Measurements from ENCODE around the gene LHPP. TPM values are rescaled to one million over a fixed set of nuclear protein-coding genes. Genes with fewer than 3 reads are reported as not detected.

The LHPP gene
- total and polyA plus RNA-seq, 2 experiments from 2014 or later, result 27.4 to 40.2 TPM

DNA sequence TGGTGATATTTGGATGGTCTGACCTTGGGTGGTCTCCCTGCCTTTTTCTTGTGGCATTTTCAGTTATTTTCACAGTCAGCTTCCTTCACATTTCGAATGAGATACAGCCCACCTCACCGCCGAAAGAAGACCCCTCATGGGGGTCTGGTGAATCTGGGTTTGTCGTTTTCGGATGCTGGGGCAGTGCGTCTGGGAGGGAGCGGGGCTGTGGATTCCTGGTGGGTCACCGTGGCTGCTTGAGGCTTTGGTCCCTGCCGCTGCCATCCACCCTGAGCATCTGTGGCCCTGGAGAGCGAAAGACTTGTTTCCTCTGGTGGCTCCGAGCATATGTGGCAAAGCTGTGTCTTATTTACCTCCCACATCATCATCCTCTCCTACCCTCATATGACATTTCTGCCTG lies 43.1 kb downstream of the LHPP start:
- Mint-ChIP-seq H3K27ac (no peak overlapping the region; the same call in 1 of the 2 replicates), H3K4me3 (no peak overlapping the region), H3K36me3 (ENCODE audit: low read depth) (peaks cover 26% of the 10 kb centered on the region), H3K4me1 (0 out of 3 replicates have a peak, but pooled peaks cover 3% of the 10 kb centered on the region), H3K9me3 (peaks cover 18% of the 10 kb centered on the region), H3K27me3 (ENCODE audit: insufficient read depth, low read depth, poor library complexity) (peaks cover 4% of the 10 kb centered on the region)
- Histone ChIP-seq H2AFZ (no peak overlapping the region), H3K27ac (ENCODE audit: low read depth) (no peak overlapping the region), H3K27me3 (ENCODE audit: insufficient read depth) (no peaks in the 10 kb centered on the region), H3K36me3 (ENCODE audit: insufficient read depth) (peaks cover 9% of the 10 kb centered on the region), H3K79me2 (replicated peaks; ENCODE audit: insufficient read depth) (no peaks in the 10 kb centered on the region), H3K4me1 (ENCODE audit: insufficient read depth) (peaks cover 7% of the 10 kb centered on the region), H3K9me2 (ENCODE audit: insufficient read depth) (no peaks in the 10 kb centered on the region), H3F3A (replicated peaks; ENCODE audit: low read depth) (0 out of 2 replicates have a peak, but pooled peaks cover 6% of the 10 kb centered on the region), H4K20me1 (replicated peaks; ENCODE audit: insufficient read depth) (no peaks in the 10 kb centered on the region; the same call in 1 of the 2 replicates), H3K4me2 (no peak overlapping the region), H3K4me3 (no peak overlapping the region)
- ATAC-seq (no peak), DNase-seq (ENCODE audit: low spot score) (no peak)
- TF ChIP-seq JUNB (IDR thresholded peaks at IDR 0.05; ENCODE audit: unreplicated experiment) (no peak), POLR2AphosphoS5 (IDR thresholded peaks at IDR 0.05; ENCODE audit: low read depth) (no peak), ZNF331 (CRISPR knock-in tag; IDR thresholded peaks at IDR 0.05; ENCODE audit: low read depth) (no peak), NANOG (IDR thresholded peaks at IDR 0.05; ENCODE audit: borderline replicate concordance) (no peak), EZH2phosphoT487 (IDR thresholded peaks at IDR 0.05; ENCODE audit: unreplicated experiment) (no peak), ZNF114 (CRISPR knock-in tag; IDR thresholded peaks at IDR 0.05) (no peak), ZNF462 (CRISPR knock-in tag; IDR thresholded peaks at IDR 0.05) (no peak)
- TF ChIP-seq, protein P1, sequence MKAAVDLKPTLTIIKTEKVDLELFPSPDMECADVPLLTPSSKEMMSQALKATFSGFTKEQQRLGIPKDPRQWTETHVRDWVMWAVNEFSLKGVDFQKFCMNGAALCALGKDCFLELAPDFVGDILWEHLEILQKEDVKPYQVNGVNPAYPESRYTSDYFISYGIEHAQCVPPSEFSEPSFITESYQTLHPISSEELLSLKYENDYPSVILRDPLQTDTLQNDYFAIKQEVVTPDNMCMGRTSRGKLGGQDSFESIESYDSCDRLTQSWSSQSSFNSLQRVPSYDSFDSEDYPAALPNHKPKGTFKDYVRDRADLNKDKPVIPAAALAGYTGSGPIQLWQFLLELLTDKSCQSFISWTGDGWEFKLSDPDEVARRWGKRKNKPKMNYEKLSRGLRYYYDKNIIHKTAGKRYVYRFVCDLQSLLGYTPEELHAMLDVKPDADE (IDR thresholded peaks at IDR 0.05), result no peak

All from GM23338 (cell line).